Lower lobe of right lung (tissue), 2 donors: ENCODE results near the gene OLFML1. TPM values are rescaled to one million over a fixed set of nuclear protein-coding genes. Genes with fewer than 3 reads are reported as not detected.

ENCODE experiments used
- ATAC-seq, 2 donors: fragments of 200-7000 bp; cut with Tn5 transposase; one replicate each; pipeline ENCODE4 v1.9.1; 2020 to 2022; ENCODE audit warnings: mild to moderate bottlenecking in 2 of 2, moderate library complexity in 2 of 2
- DNase-seq: peaks from one replicate; pipeline ENCODE4 v3.0.0-alpha.2; 2020
- H3K27ac ChIP-seq: fragments of 200-600 bp; one replicate; pipeline ENCODE4 v1.8.0; 2022
- H3K27me3 ChIP-seq: fragments of 200-600 bp; one replicate; pipeline ENCODE4 v1.8.0; 2022; ENCODE audit warnings: low read depth
- H3K36me3 ChIP-seq: fragments of 200-600 bp; one replicate; pipeline ENCODE4 v1.8.0; 2022; ENCODE audit warnings: mild to moderate bottlenecking
- H3K4me1 ChIP-seq: fragments of 200-600 bp; one replicate; pipeline ENCODE4 v1.8.0; 2022
- H3K4me3 ChIP-seq: fragments of 200-600 bp; one replicate; pipeline ENCODE4 v1.8.0; 2022; ENCODE audit warnings: mild to moderate bottlenecking
- H3K9me3 ChIP-seq: fragments of 200-600 bp; one replicate; pipeline ENCODE4 v1.8.0; 2022
- intact Hi-C: fragments of 100-400 bp; cut with DNase I; formaldehyde crosslinking; loops from one replicate; pipeline ENCODE4 v1.11.0; 2022
- total RNA-seq: library from RNA; stranded (reverse); fragmentation: NEBNext Ultra II Directional; extraction: Animal tissue kit (Norgen Biotek cat#: 25700); gene quantifications from one replicate; pipeline ENCODE4 v1.2.1, GENCODE V29; 2021
- TF ChIP-seq, protein P1 (sequence below): fragments of 200-600 bp; IDR thresholded peaks from one replicate; pipeline ENCODE4 v1.8.0; 2022; ENCODE audit warnings: antibody characterized with exemption, mild to moderate bottlenecking
- donor health status: DM: no; HTN: yes; CAD: no; lungs with severe emphysema.

The OLFML1 gene
- total RNA-seq, 1 donor from 2014 or later: 23.2 TPM

GRCh38 chr11:7449841-7450214 lies 35.5 kb upstream of the OLFML1 start:
- no peak for ATAC-seq
- TF ChIP-seq, protein P1, sequence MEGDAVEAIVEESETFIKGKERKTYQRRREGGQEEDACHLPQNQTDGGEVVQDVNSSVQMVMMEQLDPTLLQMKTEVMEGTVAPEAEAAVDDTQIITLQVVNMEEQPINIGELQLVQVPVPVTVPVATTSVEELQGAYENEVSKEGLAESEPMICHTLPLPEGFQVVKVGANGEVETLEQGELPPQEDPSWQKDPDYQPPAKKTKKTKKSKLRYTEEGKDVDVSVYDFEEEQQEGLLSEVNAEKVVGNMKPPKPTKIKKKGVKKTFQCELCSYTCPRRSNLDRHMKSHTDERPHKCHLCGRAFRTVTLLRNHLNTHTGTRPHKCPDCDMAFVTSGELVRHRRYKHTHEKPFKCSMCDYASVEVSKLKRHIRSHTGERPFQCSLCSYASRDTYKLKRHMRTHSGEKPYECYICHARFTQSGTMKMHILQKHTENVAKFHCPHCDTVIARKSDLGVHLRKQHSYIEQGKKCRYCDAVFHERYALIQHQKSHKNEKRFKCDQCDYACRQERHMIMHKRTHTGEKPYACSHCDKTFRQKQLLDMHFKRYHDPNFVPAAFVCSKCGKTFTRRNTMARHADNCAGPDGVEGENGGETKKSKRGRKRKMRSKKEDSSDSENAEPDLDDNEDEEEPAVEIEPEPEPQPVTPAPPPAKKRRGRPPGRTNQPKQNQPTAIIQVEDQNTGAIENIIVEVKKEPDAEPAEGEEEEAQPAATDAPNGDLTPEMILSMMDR: no peak
- Histone ChIP-seq H3K27ac (no peak overlapping the region), H3K9me3 (no peaks in the 10 kb centered on the region), H3K4me3 (no peak overlapping the region), H3K27me3 (peaks cover 43% of the 10 kb centered on the region), H3K36me3 (no peaks in the 10 kb centered on the region), H3K4me1 (no peaks in the 10 kb centered on the region)
- intact Hi-C loops: no loop called here
- DNase-seq: no peak

- TF ChIP-seq, protein P1: no peak
- Histone ChIP-seq H3K4me1 (no peaks in the 10 kb centered on the region), H3K27ac (no peak overlapping the region), H3K9me3 (no peaks in the 10 kb centered on the region), H3K36me3 (no peaks in the 10 kb centered on the region), H3K4me3 (no peak overlapping the region), H3K27me3 (peaks cover 34% of the 10 kb centered on the region)
- DNase-seq (no peak), ATAC-seq (no peak)
- intact Hi-C loops: no loop called here
These were observed 34.5 kb upstream of the OLFML1 start for GRCh38 chr11:7450836-7451235.

GRCh38 chr11:7451520-7451919 lies 33.8 kb upstream of the OLFML1 start:
- H3K36me3 ChIP-seq: no peaks in the 10 kb centered on the region
- ATAC-seq: no peak
- no peaks in the 10 kb centered on the region for H3K4me1 ChIP-seq
- peaks cover 32% of the 10 kb centered on the region for H3K27me3 ChIP-seq
- H3K4me3 ChIP-seq: no peak overlapping the region
- DNase-seq: no peak
- no peak overlapping the region for H3K27ac ChIP-seq
- H3K9me3 ChIP-seq: no peaks in the 10 kb centered on the region
- TF ChIP-seq, protein P1: no peak
- intact Hi-C loops: no loop called here

- no peak overlapping the region for H3K27ac ChIP-seq
- DNase-seq (no peak), ATAC-seq (peak; percentile 71 to 89)
- peaks cover 27% of the 10 kb centered on the region for H3K27me3 ChIP-seq
- no peaks in the 10 kb centered on the region for H3K36me3 ChIP-seq
- H3K9me3 ChIP-seq: no peaks in the 10 kb centered on the region
- no peaks in the 10 kb centered on the region for H3K4me1 ChIP-seq
- intact Hi-C loops: no loop called here
- TF ChIP-seq, protein P1: no peak
- H3K4me3 ChIP-seq: no peak overlapping the region
These were observed 33.3 kb upstream of the OLFML1 start for GRCh38 chr11:7451952-7452494.

DNA sequence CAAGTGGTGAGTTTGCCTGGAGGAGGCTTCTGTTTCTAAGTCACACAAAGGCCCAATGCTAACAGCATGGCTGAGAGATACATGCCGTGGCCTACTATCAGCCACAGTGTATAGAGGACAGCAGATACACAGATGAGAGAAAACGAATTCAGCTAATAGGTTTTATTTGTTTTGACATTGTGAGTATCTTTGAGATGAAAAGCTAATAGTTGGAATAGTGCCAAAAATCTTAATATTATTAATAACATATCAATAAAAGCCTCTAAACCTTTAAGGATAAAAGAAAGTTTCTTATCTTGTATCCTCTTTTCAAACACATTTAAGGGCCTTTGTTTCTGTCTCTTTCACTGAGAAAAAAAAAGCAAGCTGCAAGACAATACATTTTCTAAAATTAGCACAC lies 30.5 kb upstream of the OLFML1 start:
- Histone ChIP-seq H3K36me3 (no peaks in the 10 kb centered on the region), H3K4me3 (no peak overlapping the region), H3K4me1 (no peaks in the 10 kb centered on the region), H3K27me3 (peaks cover 18% of the 10 kb centered on the region), H3K9me3 (no peaks in the 10 kb centered on the region), H3K27ac (no peak overlapping the region)
- no peak for DNase-seq
- TF ChIP-seq, protein P1: no peak
- ATAC-seq: no peak
- intact Hi-C loops: no loop called here

- TF ChIP-seq, protein P1: no peak
- ATAC-seq (no peak), DNase-seq (no peak)
- Histone ChIP-seq H3K4me1 (no peaks in the 10 kb centered on the region), H3K9me3 (no peaks in the 10 kb centered on the region), H3K4me3 (no peak overlapping the region), H3K27ac (no peak overlapping the region), H3K27me3 (peaks cover 18% of the 10 kb centered on the region), H3K36me3 (no peaks in the 10 kb centered on the region)
- intact Hi-C loops: no loop called here
These were observed 28.1 kb upstream of the OLFML1 start for GRCh38 chr11:7457211-7457610.
